Peyer's patch (tissue), 4 donors: ENCODE data around the gene GPR151. TPM values are rescaled to one million over a fixed set of nuclear protein-coding genes. Genes with fewer than 3 reads are reported as not detected.
"Not testable (repeated sequence)": the region's sequence is repeated elsewhere in the genome, so short reads cannot be mapped to it uniquely, and the experiment has no call there.

Source experiments
- DNase-seq, 3 donors: peaks; one replicate each; pipeline ENCODE4 v3.0.0-alpha.2; 2017 to 2019
- H3K27ac ChIP-seq, 4 donors: fragments of 200-600 bp; sonication (generic); one replicate each; pipeline ENCODE4 v1.5.1; 2016 to 2019
- H3K27me3 ChIP-seq, 2 donors: fragments of 200-600 bp; sonication (generic); one replicate each; pipeline ENCODE4 v1.5.1; 2019
- H3K36me3 ChIP-seq, 3 donors: fragments of 200-600 bp; sonication (generic); one replicate each; pipeline ENCODE4 v1.5.1; 2016 to 2019
- H3K4me1 ChIP-seq, 4 donors: fragments of 200-600 bp; sonication (generic); one replicate each; pipeline ENCODE4 v1.5.1; 2016 to 2019
- H3K4me3 ChIP-seq, 4 donors: fragments of 200-600 bp; sonication (generic); 1 replicate in 3 of 4; 2 replicates in 1 of 4; pipeline ENCODE4 v1.5.1; 2016 to 2019; ENCODE audit warnings: mild to moderate bottlenecking in 1 of 4
- H3K9me3 ChIP-seq, 4 donors: fragments of 200-600 bp; sonication (generic); one replicate each; pipeline ENCODE4 v1.5.1; 2016 to 2019; ENCODE audit warnings: mild to moderate bottlenecking in 1 of 4
- CTCF ChIP-seq, 6 experiments: fragments of 450-650 bp in 4 of 6; fragments of 200-600 bp in 2 of 6; sonication (generic) in 1 of 6; IDR thresholded peaks; one replicate each; pipeline ENCODE4 v1.5.1; 2017 to 2019; ENCODE audit warnings: antibody characterized with exemption in 6 of 6, mild to moderate bottlenecking in 3 of 6, moderate library complexity in 1 of 6
- POLR2A ChIP-seq, 2 donors: fragments of 450-650 bp; IDR thresholded peaks; one replicate each; pipeline ENCODE4 v1.5.1; 2017; ENCODE audit warnings: antibody characterized with exemption in 2 of 2, mild to moderate bottlenecking in 2 of 2, moderate library complexity in 2 of 2
- total RNA-seq, 4 donors: library from RNA; depleted of rRNA; stranded (reverse); fragments of >200 nt; gene quantifications; one replicate each; pipeline ENCODE4 v1.1.0, GENCODE V29; 2016

GPR151 gene
- total RNA-seq: not detected

GRCh38 chr5:146516151-146516475 lies at the start of gene GPR151:
GPR151 (minus strand) TSS chr5:146516190; CDS start chr5:146516113, 77 bp downstream.
- TF ChIP-seq POLR2A (IDR thresholded peaks at IDR 0.05): no peak
- no peak for TF ChIP-seq CTCF (IDR thresholded peaks at IDR 0.05)
- H3K9me3 ChIP-seq: no peaks in the 10 kb centered on the region
- peaks cover 0 to 16% (median 0%) of the 10 kb centered on the region in 3 donors for H3K36me3 ChIP-seq
- no peaks in the 10 kb centered on the region for H3K4me1 ChIP-seq
- H3K27me3 ChIP-seq: no peaks in the 10 kb centered on the region
- no peak for DNase-seq
- H3K27ac ChIP-seq: no peak within 1 kb of the TSS
- H3K4me3 ChIP-seq: no peak within 1 kb of the TSS

GRCh38 chr5:146564007-146564762 lies 48.2 kb upstream of the GPR151 start:
- H3K9me3 ChIP-seq: no peaks in the 10 kb centered on the region
- H3K4me1 ChIP-seq: no peaks in the 10 kb centered on the region
- DNase-seq: no peak
- H3K27me3 ChIP-seq: no peaks in the 10 kb centered on the region
- no peak overlapping the region for H3K4me3 ChIP-seq
- H3K27ac ChIP-seq: no peak overlapping the region
- H3K36me3 ChIP-seq: no peaks in the 10 kb centered on the region
- TF ChIP-seq POLR2A (IDR thresholded peaks at IDR 0.05): no peak
- no peak for TF ChIP-seq CTCF (IDR thresholded peaks at IDR 0.05)

- no peaks in the 10 kb centered on the region for H3K4me1 ChIP-seq
- no peak overlapping the region for H3K27ac ChIP-seq
- TF ChIP-seq CTCF (IDR thresholded peaks at IDR 0.05) (no peak), POLR2A (IDR thresholded peaks at IDR 0.05) (no peak)
- H3K27me3 ChIP-seq: no peaks in the 10 kb centered on the region
- H3K9me3 ChIP-seq: no peaks in the 10 kb centered on the region
- no peak for DNase-seq
- H3K36me3 ChIP-seq: no peaks in the 10 kb centered on the region
- H3K4me3 ChIP-seq: no peak overlapping the region
Measured at GRCh38 chr5:146562461-146562860, 46.5 kb upstream of the GPR151 start.

GRCh38 chr5:146561711-146562110 lies 45.7 kb upstream of the GPR151 start:
- Histone ChIP-seq H3K9me3 (no peaks in the 10 kb centered on the region), H3K27ac (no peak overlapping the region), H3K4me3 (no peak overlapping the region), H3K27me3 (no peaks in the 10 kb centered on the region), H3K36me3 (no peaks in the 10 kb centered on the region), H3K4me1 (no peaks in the 10 kb centered on the region)
- TF ChIP-seq POLR2A (IDR thresholded peaks at IDR 0.05) (no peak), CTCF (IDR thresholded peaks at IDR 0.05) (no peak)
- no peak for DNase-seq

GRCh38 chr5:146560205-146560812 lies 44.3 kb upstream of the GPR151 start:
- Histone ChIP-seq H3K9me3 (no peaks in the 10 kb centered on the region), H3K27ac (no peak overlapping the region), H3K4me1 (no peaks in the 10 kb centered on the region), H3K4me3 (no peak overlapping the region), H3K36me3 (no peaks in the 10 kb centered on the region), H3K27me3 (no peaks in the 10 kb centered on the region)
- TF ChIP-seq POLR2A (IDR thresholded peaks at IDR 0.05): no peak
- TF ChIP-seq CTCF (IDR thresholded peaks at IDR 0.05): no peak
- no peak for DNase-seq

- not testable (repeated sequence) for H3K9me3 ChIP-seq, H3K27ac ChIP-seq, H3K36me3 ChIP-seq, H3K4me1 ChIP-seq, H3K4me3 ChIP-seq, DNase-seq, H3K27me3 ChIP-seq
Measured at GRCh38 chr5:146556884-146557283, 40.9 kb upstream of the GPR151 start.
